ENCODE results near the gene SKA2. TPM values are rescaled to one million over a fixed set of nuclear protein-coding genes. Genes with fewer than 3 reads are reported as not detected.

Gene SKA2
- total RNA-seq, 2 donors from 2014 or later, result 29.5 to 53.8 TPM

DNA sequence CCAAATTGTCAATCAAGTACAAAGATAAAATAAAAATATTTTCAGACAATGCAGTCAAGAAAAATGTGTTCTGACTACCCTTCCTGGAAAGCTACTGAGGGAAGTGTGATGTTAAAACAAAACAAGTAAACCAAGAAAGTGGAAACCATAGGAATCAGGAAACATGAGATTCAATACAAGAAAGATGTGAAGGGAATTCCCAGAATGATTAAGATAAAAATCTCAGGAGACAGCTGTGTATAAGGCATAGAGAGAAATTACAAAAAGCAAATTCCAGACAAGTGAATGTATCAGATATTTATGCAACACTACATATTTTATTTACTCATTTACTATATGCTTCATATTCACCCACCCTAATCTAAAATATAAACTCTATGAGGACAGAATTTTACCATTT, 80.5 kb downstream of the SKA2 start:
- TF ChIP-seq, protein P1, sequence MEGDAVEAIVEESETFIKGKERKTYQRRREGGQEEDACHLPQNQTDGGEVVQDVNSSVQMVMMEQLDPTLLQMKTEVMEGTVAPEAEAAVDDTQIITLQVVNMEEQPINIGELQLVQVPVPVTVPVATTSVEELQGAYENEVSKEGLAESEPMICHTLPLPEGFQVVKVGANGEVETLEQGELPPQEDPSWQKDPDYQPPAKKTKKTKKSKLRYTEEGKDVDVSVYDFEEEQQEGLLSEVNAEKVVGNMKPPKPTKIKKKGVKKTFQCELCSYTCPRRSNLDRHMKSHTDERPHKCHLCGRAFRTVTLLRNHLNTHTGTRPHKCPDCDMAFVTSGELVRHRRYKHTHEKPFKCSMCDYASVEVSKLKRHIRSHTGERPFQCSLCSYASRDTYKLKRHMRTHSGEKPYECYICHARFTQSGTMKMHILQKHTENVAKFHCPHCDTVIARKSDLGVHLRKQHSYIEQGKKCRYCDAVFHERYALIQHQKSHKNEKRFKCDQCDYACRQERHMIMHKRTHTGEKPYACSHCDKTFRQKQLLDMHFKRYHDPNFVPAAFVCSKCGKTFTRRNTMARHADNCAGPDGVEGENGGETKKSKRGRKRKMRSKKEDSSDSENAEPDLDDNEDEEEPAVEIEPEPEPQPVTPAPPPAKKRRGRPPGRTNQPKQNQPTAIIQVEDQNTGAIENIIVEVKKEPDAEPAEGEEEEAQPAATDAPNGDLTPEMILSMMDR (IDR thresholded peaks at IDR 0.05), result no peak
- Histone ChIP-seq H3K4me3 (no peak overlapping the region), H3K27me3 (no peaks in the 10 kb centered on the region), H3K9ac (ENCODE audit: low read depth in 2 of 2, low read length in 2 of 2) (no peak overlapping the region), H3K9me3 (no peaks in the 10 kb centered on the region), H3K27ac (no peak overlapping the region), H3K36me3 (no peaks in the 10 kb centered on the region), H3K4me1 (no peaks in the 10 kb centered on the region)
- intact Hi-C loops (cut with DNase I), result no loop called here
- DNase-seq, result no peak

DNA sequence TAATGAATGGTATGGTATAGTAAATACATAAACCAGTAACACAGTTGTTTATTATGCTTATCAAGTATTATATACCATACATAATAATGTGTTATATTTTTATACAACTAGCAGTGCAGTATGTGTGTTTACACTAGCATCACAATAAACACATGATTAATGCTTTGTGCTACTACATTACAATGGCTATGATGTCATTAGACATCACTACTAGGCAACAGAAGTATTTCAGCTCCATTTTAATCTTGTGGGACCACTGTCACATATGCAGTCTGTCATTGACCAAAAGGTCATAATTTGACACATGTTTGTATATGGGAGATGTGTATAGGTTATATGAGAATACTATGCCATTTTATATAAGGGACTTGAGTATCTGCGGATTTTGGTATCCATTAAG, 81.0 kb downstream of the SKA2 start:
- Histone ChIP-seq H3K36me3 (no peaks in the 10 kb centered on the region), H3K27me3 (no peaks in the 10 kb centered on the region), H3K4me3 (no peak overlapping the region), H3K9me3 (no peaks in the 10 kb centered on the region), H3K4me1 (no peaks in the 10 kb centered on the region), H3K9ac (ENCODE audit: low read depth in 2 of 2, low read length in 2 of 2) (no peak overlapping the region), H3K27ac (no peak overlapping the region)
- intact Hi-C loops (cut with DNase I), result no loop called here
- no peak for DNase-seq
- TF ChIP-seq, protein P1 (IDR thresholded peaks at IDR 0.05), result no peak

DNA sequence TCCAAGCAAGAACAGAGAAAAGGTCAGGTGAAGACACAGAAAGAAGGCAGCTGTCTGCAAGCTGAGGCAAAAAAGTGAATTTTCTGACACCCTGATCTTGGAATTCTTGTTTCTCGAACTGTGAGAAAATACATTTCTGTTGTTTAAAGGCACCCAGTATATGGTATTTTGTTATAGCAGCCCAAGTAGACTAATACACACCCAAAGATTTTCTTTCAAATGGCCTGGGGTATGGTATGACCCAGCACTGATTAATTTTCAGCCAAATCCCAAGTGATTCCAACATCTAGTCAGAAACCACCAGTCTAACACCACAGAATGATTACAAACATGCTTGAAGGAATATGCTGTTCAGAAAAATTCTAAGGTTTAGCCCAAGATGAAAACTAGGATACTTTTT, 85.1 kb downstream of the SKA2 start:
- H3K36me3 ChIP-seq, result no peaks in the 10 kb centered on the region
- H3K4me3 ChIP-seq, result no peak overlapping the region
- no peak overlapping the region for H3K27ac ChIP-seq
- H3K27me3 ChIP-seq, result no peaks in the 10 kb centered on the region
- no peak for DNase-seq
- intact Hi-C loops (cut with DNase I), result no loop called here
- H3K9ac ChIP-seq (ENCODE audit: low read depth in 2 of 2, low read length in 2 of 2), result no peak overlapping the region
- H3K9me3 ChIP-seq, result no peaks in the 10 kb centered on the region
- TF ChIP-seq, protein P1 (IDR thresholded peaks at IDR 0.05), result no peak
- H3K4me1 ChIP-seq, result no peaks in the 10 kb centered on the region

DNA sequence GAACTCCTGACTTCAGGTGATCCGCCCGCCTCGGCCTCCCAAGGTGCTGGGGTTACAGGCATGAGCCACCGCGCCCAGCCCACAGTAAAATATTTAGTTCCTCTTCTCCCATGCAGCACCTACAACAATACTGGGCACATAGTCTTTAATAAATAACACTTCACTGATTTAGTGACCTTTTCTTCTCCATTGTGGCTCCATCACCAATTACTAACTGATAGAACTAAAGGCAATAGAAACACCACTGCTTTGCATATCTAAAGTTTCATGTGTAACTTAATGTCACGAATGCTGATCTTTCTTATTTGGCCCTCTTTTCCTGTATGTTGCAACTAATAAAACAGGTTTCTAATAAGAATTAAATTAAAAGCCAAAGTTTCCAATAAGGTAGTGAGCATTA, 87.2 kb downstream of the SKA2 start:
- Histone ChIP-seq H3K36me3 (no peaks in the 10 kb centered on the region), H3K4me3 (no peak overlapping the region), H3K27me3 (no peaks in the 10 kb centered on the region), H3K27ac (no peak overlapping the region), H3K9ac (ENCODE audit: low read depth in 2 of 2, low read length in 2 of 2) (no peak overlapping the region), H3K4me1 (no peaks in the 10 kb centered on the region), H3K9me3 (no peaks in the 10 kb centered on the region)
- intact Hi-C loops (cut with DNase I), result no loop called here
- TF ChIP-seq, protein P1 (IDR thresholded peaks at IDR 0.05), result no peak
- DNase-seq, result no peak

DNA sequence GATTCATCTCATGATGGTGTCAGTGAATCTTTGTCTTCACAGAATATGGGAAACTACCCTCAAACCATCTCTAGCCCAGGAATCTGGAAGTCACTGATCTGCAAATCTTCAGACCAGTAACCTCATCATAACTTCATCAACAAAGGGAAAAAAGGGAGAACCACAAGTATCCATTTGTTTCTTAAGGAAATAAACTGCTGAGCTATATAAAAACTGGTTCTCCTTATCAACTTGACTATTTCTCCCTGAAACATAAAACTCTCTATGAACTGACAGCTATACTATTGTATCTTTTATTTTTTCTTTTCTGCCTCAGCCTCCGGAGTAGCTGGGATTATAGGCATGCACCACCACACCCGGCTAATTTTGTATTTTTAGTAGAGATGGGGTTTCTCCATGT, 87.6 kb downstream of the SKA2 start:
- intact Hi-C loops (cut with DNase I), result no loop called here
- Histone ChIP-seq H3K4me1 (no peaks in the 10 kb centered on the region), H3K27ac (no peak overlapping the region), H3K27me3 (no peaks in the 10 kb centered on the region), H3K9me3 (no peaks in the 10 kb centered on the region), H3K36me3 (no peaks in the 10 kb centered on the region), H3K9ac (ENCODE audit: low read depth in 2 of 2, low read length in 2 of 2) (no peak overlapping the region), H3K4me3 (no peak overlapping the region)
- TF ChIP-seq, protein P1 (IDR thresholded peaks at IDR 0.05), result no peak
- no peak for DNase-seq

DNA sequence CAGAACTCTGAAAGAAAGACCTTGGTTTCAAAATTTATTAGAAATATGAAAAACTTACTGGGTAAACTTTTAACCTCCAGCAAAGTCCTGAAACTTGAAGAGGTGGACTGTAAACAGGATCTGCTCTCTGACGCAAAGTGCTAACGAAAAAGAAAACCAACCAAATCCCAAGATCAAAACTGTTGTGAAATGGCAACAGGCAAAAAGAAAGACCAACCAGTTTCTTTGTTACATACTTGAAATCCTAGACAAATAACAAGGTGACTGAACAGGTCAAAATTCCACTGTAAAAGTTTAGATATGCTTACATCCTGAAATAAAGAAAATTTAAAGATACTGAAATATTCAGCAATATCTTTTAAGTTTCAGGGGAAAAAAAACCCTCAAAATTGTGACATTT, 92.5 kb downstream of the SKA2 start:
- TF ChIP-seq, protein P1 (IDR thresholded peaks at IDR 0.05), result no peak
- Histone ChIP-seq H3K4me1 (no peaks in the 10 kb centered on the region), H3K27ac (no peak overlapping the region), H3K27me3 (no peaks in the 10 kb centered on the region), H3K36me3 (no peaks in the 10 kb centered on the region), H3K4me3 (no peak overlapping the region), H3K9ac (ENCODE audit: low read depth in 2 of 2, low read length in 2 of 2) (no peak overlapping the region), H3K9me3 (no peaks in the 10 kb centered on the region)
- DNase-seq, result no peak
- intact Hi-C loops (cut with DNase I), result no loop called here

All from colonic mucosa (tissue), 4 donors.